MM.1S (cell line): ENCODE results near the gene CHST15.

Source experiments
- DNase-seq: peaks from one replicate; pipeline ENCODE4 v3.0.0-alpha.2; 2015
- H2AFZ ChIP-seq: fragments of 300-600 bp; sonication (generic); 2 replicates; pipeline ENCODE4 v1.6.0; 2016; ENCODE audit warnings: antibody characterized with exemption, low read length
- H3F3A ChIP-seq: fragments of 300-600 bp; sonication (generic); 2 replicates; pipeline ENCODE4 v1.6.1; 2016; ENCODE audit warnings: mild to moderate bottlenecking, antibody characterized with exemption, low read length, moderate library complexity, mixed read lengths; ENCODE audit not compliant: insufficient read depth
- H3K27ac ChIP-seq: fragments of 300-600 bp; sonication (generic); 2 replicates; pipeline ENCODE4 v1.5.1; 2016; ENCODE audit warnings: mild to moderate bottlenecking, low read length
- H3K27me3 ChIP-seq: fragments of 300-600 bp; sonication (generic); replicated peaks from 2 replicates; pipeline ENCODE4 v1.6.0; 2016; ENCODE audit warnings: low read length; ENCODE audit not compliant: insufficient read depth
- H3K36me3 ChIP-seq: fragments of 300-600 bp; sonication (generic); replicated peaks from 2 replicates; pipeline ENCODE4 v1.6.1; 2016; ENCODE audit warnings: mild to moderate bottlenecking, low read length, mixed read lengths; ENCODE audit not compliant: insufficient read depth
- H3K4me1 ChIP-seq: fragments of 300-600 bp; sonication (generic); 2 replicates; pipeline ENCODE4 v1.6.1; 2016; ENCODE audit warnings: low read length, mixed read lengths
- H3K4me2 ChIP-seq: fragments of 300-600 bp; sonication (generic); 2 replicates; pipeline ENCODE4 v1.6.0; 2016; ENCODE audit warnings: low read depth, low read length
- H3K4me3 ChIP-seq: fragments of 300-600 bp; sonication (generic); 2 replicates; pipeline ENCODE4 v1.5.1; 2016; ENCODE audit warnings: low read length, mixed read lengths
- H3K79me2 ChIP-seq: fragments of 300-600 bp; sonication (generic); 2 replicates; pipeline ENCODE4 v1.6.1; 2016; ENCODE audit warnings: mixed run types, low read length, mixed read lengths
- H3K9ac ChIP-seq: fragments of 300-600 bp; sonication (generic); 2 replicates; pipeline ENCODE4 v1.6.1; 2016; ENCODE audit warnings: low read length, mixed read lengths
- H3K9me2 ChIP-seq: fragments of 300-600 bp; sonication (generic); replicated peaks from 2 replicates; pipeline ENCODE4 v1.6.1; 2016; ENCODE audit warnings: mild to moderate bottlenecking, low read length, mixed read lengths; ENCODE audit not compliant: insufficient read depth
- H3K9me3 ChIP-seq: fragments of 300-600 bp; sonication (generic); replicated peaks from 2 replicates; pipeline ENCODE4 v1.6.1; 2016; ENCODE audit warnings: mild to moderate bottlenecking, low read length, mixed read lengths; ENCODE audit not compliant: insufficient read depth
- H4K20me1 ChIP-seq: fragments of 300-600 bp; sonication (generic); 2 replicates; pipeline ENCODE4 v1.6.1; 2016; ENCODE audit warnings: mild to moderate bottlenecking, low read length, moderate library complexity, mixed read lengths; ENCODE audit not compliant: insufficient read depth
- EZH2 ChIP-seq: fragments of 300-600 bp; sonication (generic); optimal IDR thresholded peaks from 2 replicates; pipeline ENCODE3; 2017; ENCODE audit warnings: low read depth, mild to moderate bottlenecking, antibody characterized with exemption, low read length, mixed read lengths
- EZH2phosphoT487 ChIP-seq: fragments of 300-600 bp; sonication (generic); IDR thresholded peaks from 2 replicates; pipeline ENCODE4 v1.6.1; 2018; ENCODE audit warnings: antibody characterized with exemption, low read length
- TF ChIP-seq, protein P1 (sequence below): fragments of 300-600 bp; sonication (generic); IDR thresholded peaks from 2 replicates; pipeline ENCODE4 v1.5.1; 2016; ENCODE audit warnings: antibody characterized with exemption, low read length, mixed read lengths

The CHST15 gene

GRCh38 chr10:124090601-124091209 lies 2.7 kb downstream of the CHST15 start:
- H3K9me2 ChIP-seq, result no peaks in the 10 kb centered on the region
- TF ChIP-seq EZH2phosphoT487 (no peak), EZH2 (no peak)
- TF ChIP-seq, protein P1, sequence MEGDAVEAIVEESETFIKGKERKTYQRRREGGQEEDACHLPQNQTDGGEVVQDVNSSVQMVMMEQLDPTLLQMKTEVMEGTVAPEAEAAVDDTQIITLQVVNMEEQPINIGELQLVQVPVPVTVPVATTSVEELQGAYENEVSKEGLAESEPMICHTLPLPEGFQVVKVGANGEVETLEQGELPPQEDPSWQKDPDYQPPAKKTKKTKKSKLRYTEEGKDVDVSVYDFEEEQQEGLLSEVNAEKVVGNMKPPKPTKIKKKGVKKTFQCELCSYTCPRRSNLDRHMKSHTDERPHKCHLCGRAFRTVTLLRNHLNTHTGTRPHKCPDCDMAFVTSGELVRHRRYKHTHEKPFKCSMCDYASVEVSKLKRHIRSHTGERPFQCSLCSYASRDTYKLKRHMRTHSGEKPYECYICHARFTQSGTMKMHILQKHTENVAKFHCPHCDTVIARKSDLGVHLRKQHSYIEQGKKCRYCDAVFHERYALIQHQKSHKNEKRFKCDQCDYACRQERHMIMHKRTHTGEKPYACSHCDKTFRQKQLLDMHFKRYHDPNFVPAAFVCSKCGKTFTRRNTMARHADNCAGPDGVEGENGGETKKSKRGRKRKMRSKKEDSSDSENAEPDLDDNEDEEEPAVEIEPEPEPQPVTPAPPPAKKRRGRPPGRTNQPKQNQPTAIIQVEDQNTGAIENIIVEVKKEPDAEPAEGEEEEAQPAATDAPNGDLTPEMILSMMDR, result no peak
- peak overlapping the region; percentile 91 for H3K9ac ChIP-seq
- no peaks in the 10 kb centered on the region for H3K9me3 ChIP-seq
- no peaks in the 10 kb centered on the region for H3K27me3 ChIP-seq
- H3K36me3 ChIP-seq, result no peaks in the 10 kb centered on the region
- no peaks in the 10 kb centered on the region for H4K20me1 ChIP-seq
- peak; percentile 44 for DNase-seq
- H3K27ac ChIP-seq, result peak overlapping the region; percentile 86; the same call in 1 of the 2 replicates
- H3F3A ChIP-seq, result peaks cover 70% of the 10 kb centered on the region
- H3K4me2 ChIP-seq, result peak overlapping the region; percentile 96
- no peak overlapping the region for H2AFZ ChIP-seq
- peaks cover 83% of the 10 kb centered on the region for H3K79me2 ChIP-seq
- peak overlapping the region; percentile 95 for H3K4me3 ChIP-seq
- H3K4me1 ChIP-seq, result peaks cover 58% of the 10 kb centered on the region

GRCh38 chr10:124089859-124090258 lies 3.5 kb downstream of the CHST15 start:
- Histone ChIP-seq H4K20me1 (no peaks in the 10 kb centered on the region), H3K27me3 (no peaks in the 10 kb centered on the region), H3K79me2 (peaks cover 91% of the 10 kb centered on the region), H2AFZ (no peak overlapping the region), H3K4me1 (peaks cover 62% of the 10 kb centered on the region), H3F3A (peaks cover 72% of the 10 kb centered on the region), H3K36me3 (no peaks in the 10 kb centered on the region), H3K9ac (peak overlapping the region; percentile 91; the same call in 1 of the 2 replicates), H3K9me2 (no peaks in the 10 kb centered on the region), H3K27ac (peak overlapping the region; percentile 86; the same call in 1 of the 2 replicates), H3K9me3 (no peaks in the 10 kb centered on the region), H3K4me2 (peak overlapping the region; percentile 96), H3K4me3 (peak overlapping the region; percentile 95)
- TF ChIP-seq, protein P1, result no peak
- no peak for TF ChIP-seq EZH2
- no peak for TF ChIP-seq EZH2phosphoT487
- peak; percentile 6 for DNase-seq

DNA sequence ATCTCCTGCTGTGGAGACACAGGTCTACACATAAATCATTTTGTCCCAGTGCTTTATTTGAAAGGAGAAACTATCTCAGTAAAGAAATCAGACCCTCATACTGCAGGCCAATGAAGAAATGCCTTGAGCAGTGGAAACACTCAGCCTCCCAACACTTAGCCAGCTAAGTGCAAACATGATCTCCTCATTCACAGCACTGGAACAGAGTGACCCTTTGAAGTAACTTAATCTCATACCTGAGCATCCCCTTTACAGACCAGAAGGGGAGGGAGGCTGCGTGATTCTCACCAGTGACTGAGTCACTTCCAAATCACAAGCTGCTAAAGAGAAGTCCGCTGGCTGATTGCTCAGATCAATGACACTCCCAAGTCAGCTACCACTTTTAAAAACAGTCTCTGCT lies 4.5 kb downstream of the CHST15 start:
- Histone ChIP-seq H3K79me2 (peaks cover 96% of the 10 kb centered on the region), H3K9me3 (no peaks in the 10 kb centered on the region), H4K20me1 (no peaks in the 10 kb centered on the region), H3K36me3 (no peaks in the 10 kb centered on the region; the same call in 1 of the 2 replicates), H3K9me2 (no peaks in the 10 kb centered on the region), H3K4me1 (peaks cover 66% of the 10 kb centered on the region), H3K9ac (peak overlapping the region; percentile 4; the same call in 1 of the 2 replicates), H3K4me3 (peak overlapping the region; percentile 95), H3K4me2 (peak overlapping the region; percentile 96), H3K27me3 (no peaks in the 10 kb centered on the region), H2AFZ (no peak overlapping the region), H3F3A (peaks cover 70% of the 10 kb centered on the region), H3K27ac (peak overlapping the region; percentile 39; the same call in 1 of the 2 replicates)
- peak; percentile 6 for DNase-seq
- TF ChIP-seq, protein P1, result no peak
- TF ChIP-seq EZH2phosphoT487 (no peak), EZH2 (no peak)
